ENCODE results near the gene AGPAT1. TPM values are rescaled to one million over a fixed set of nuclear protein-coding genes. Genes with fewer than 3 reads are reported as not detected.

The AGPAT1 gene
- total and polyA plus RNA-seq, 2 experiments from 2014 or later, result 62.8 to 71.4 TPM

DNA sequence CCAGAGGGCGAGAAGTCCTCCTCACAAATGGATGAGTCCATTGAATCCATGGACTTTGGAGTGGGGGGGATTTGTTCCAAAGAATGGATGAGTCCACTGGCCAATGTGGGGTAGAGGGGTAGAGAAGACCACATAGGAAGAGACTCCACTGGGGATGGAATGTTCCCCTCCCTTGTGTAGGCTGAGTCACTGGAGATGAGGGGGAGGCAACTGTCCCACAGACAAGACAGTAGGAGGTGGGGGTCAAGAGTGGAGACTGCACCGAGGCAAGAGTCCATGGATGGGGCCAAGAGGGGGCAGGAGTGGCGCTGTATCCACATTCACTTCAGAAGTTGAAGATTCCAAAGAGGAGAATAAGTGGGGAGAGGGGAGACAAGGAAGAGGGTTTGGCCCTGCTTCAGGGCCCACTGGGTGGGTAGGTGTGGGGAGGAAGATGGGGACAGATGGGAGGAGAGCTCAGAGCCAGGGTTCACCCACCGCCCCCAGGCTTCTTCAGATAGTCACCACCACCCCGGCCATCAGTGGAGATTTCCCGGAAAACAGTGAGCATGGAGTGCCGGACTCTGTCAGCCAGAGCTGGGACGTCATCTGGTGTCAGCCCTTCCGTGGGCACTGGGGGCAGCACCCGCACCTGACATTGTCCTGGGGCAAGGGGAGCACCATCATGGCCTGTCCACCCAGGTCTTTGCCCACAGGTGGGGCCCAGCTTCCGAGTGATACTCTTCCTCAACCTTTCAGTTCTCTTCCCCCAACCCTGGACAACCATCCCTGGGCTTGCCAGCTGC lies 6.9 kb downstream of the AGPAT1 start:
- DNase-seq (ENCODE audit: low spot score), result no peak
- TF ChIP-seq, protein P1, sequence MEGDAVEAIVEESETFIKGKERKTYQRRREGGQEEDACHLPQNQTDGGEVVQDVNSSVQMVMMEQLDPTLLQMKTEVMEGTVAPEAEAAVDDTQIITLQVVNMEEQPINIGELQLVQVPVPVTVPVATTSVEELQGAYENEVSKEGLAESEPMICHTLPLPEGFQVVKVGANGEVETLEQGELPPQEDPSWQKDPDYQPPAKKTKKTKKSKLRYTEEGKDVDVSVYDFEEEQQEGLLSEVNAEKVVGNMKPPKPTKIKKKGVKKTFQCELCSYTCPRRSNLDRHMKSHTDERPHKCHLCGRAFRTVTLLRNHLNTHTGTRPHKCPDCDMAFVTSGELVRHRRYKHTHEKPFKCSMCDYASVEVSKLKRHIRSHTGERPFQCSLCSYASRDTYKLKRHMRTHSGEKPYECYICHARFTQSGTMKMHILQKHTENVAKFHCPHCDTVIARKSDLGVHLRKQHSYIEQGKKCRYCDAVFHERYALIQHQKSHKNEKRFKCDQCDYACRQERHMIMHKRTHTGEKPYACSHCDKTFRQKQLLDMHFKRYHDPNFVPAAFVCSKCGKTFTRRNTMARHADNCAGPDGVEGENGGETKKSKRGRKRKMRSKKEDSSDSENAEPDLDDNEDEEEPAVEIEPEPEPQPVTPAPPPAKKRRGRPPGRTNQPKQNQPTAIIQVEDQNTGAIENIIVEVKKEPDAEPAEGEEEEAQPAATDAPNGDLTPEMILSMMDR (IDR thresholded peaks at IDR 0.05; ENCODE audit: poor library complexity), result no peak
- TF ChIP-seq EZH2phosphoT487 (IDR thresholded peaks at IDR 0.05; ENCODE audit: low read depth, severe bottlenecking, unreplicated experiment) (no peak), EZH2 (IDR thresholded peaks at IDR 0.05; ENCODE audit: borderline replicate concordance) (no peak)
- Histone ChIP-seq H3K9me3 (ENCODE audit: low read depth) (no peaks in the 10 kb centered on the region), H3K4me3 (no peak overlapping the region), H4K20me1 (ENCODE audit: insufficient read depth, poor library complexity, severe bottlenecking) (no peaks in the 10 kb centered on the region), H3K36me3 (replicated peaks; ENCODE audit: insufficient read depth, low read depth) (no peaks in the 10 kb centered on the region), H2AFZ (no peak overlapping the region), H3K4me2 (no peak overlapping the region), H3K4me1 (ENCODE audit: insufficient read depth) (peaks cover 5% of the 10 kb centered on the region), H3K27ac (no peak overlapping the region), H3K27me3 (no peaks in the 10 kb centered on the region), H3K9me2 (replicated peaks; ENCODE audit: insufficient read depth) (no peaks in the 10 kb centered on the region), H3K79me2 (peaks cover 26% of the 10 kb centered on the region)
- WGBS (ENCODE audit: low lambda C conversion rate, missing lambda C conversion rate), result 92% methylated on average over 11 of the region's 11 CpGs

DNA sequence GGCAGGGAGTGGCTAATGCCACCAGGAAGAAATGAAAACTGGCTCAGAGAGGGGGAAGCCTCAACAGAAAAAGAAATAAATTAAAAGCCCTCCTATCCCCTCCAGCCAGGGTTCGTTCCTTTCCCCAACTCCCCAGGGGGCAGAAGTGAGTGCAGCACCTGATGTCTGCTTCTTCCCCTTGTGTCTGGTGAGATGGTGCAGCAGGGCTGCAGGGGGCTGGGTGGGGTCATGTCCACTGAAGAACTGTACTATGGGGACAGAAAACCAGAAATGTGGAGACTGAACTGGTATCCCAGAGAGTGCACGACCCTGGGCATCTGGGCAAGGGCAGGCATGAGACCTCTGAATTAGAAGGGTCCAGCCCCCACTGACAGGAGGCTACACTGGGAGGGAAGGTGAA lies 7.5 kb downstream of the AGPAT1 start:
- Histone ChIP-seq H3K27me3 (no peaks in the 10 kb centered on the region), H3K9me3 (ENCODE audit: low read depth) (no peaks in the 10 kb centered on the region), H4K20me1 (ENCODE audit: insufficient read depth, poor library complexity, severe bottlenecking) (no peaks in the 10 kb centered on the region), H3K4me2 (no peak overlapping the region), H3K27ac (peak overlapping the region; percentile 67), H2AFZ (no peak overlapping the region), H3K79me2 (peaks cover 19% of the 10 kb centered on the region), H3K36me3 (replicated peaks; ENCODE audit: insufficient read depth, low read depth) (no peaks in the 10 kb centered on the region), H3K9me2 (replicated peaks; ENCODE audit: insufficient read depth) (no peaks in the 10 kb centered on the region), H3K4me3 (no peak overlapping the region), H3K4me1 (ENCODE audit: insufficient read depth) (peaks cover 5% of the 10 kb centered on the region)
- TF ChIP-seq EZH2 (IDR thresholded peaks at IDR 0.05; ENCODE audit: borderline replicate concordance) (no peak), EZH2phosphoT487 (IDR thresholded peaks at IDR 0.05; ENCODE audit: low read depth, severe bottlenecking, unreplicated experiment) (no peak)
- TF ChIP-seq, protein P1 (IDR thresholded peaks at IDR 0.05; ENCODE audit: poor library complexity), result no peak
- WGBS (ENCODE audit: low lambda C conversion rate, missing lambda C conversion rate), result 83% methylated on average over 2 of the region's 2 CpGs
- DNase-seq (ENCODE audit: low spot score), result no peak

DNA sequence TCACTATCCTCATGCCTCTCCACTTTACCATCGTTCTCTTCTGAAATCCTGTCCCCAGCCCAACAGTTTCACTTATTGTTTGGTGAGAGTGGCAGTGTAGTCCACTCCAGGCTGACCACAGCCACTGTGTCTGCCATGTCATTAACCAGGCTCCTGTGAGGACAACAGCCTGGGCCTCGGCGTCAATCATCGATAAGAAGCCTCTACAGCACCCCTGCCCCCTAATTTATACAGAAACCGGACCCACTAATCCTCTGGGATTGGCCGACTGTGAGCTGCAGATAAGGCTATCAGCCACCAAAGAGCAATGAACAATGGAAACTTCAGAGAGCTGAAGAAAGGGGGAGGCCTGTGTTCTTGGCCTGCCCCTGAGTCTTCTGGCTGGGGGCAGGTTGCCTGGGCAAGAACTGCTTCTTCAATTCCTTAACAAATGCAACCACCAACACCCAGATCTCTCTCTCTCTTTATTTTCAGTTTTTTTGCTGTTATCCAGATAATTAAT lies 8.1 kb downstream of the AGPAT1 start:
- no peak overlapping the region for H3K4me3 ChIP-seq
- 52% methylated on average over 6 of the region's 6 CpGs for WGBS (ENCODE audit: low lambda C conversion rate, missing lambda C conversion rate)
- H3K27me3 ChIP-seq, result no peaks in the 10 kb centered on the region
- TF ChIP-seq EZH2 (IDR thresholded peaks at IDR 0.05; ENCODE audit: borderline replicate concordance), result no peak
- TF ChIP-seq, protein P1 (IDR thresholded peaks at IDR 0.05; ENCODE audit: poor library complexity), result no peak
- TF ChIP-seq EZH2phosphoT487 (IDR thresholded peaks at IDR 0.05; ENCODE audit: low read depth, severe bottlenecking, unreplicated experiment), result no peak
- H2AFZ ChIP-seq, result no peak overlapping the region
- H4K20me1 ChIP-seq (ENCODE audit: insufficient read depth, poor library complexity, severe bottlenecking), result no peaks in the 10 kb centered on the region
- peak overlapping the region; percentile 67 for H3K27ac ChIP-seq
- no peaks in the 10 kb centered on the region for H3K9me3 ChIP-seq (ENCODE audit: low read depth)
- H3K36me3 ChIP-seq (replicated peaks; ENCODE audit: insufficient read depth, low read depth), result no peaks in the 10 kb centered on the region
- no peak overlapping the region for H3K4me2 ChIP-seq
- no peaks in the 10 kb centered on the region for H3K9me2 ChIP-seq (replicated peaks; ENCODE audit: insufficient read depth)
- H3K79me2 ChIP-seq, result peaks cover 16% of the 10 kb centered on the region
- DNase-seq (ENCODE audit: low spot score), result no peak
- H3K4me1 ChIP-seq (ENCODE audit: insufficient read depth), result peaks cover 5% of the 10 kb centered on the region
